Stimulated activated CD4-positive, alpha-beta T cell treated with anti-CD3 and anti-CD28 coated beads, TNF-alpha, amount 100 ng/mL, for 1 hour (primary cell): ENCODE results near the gene SLC39A9.

Source experiments
- DNase-seq, 3 donors: peaks; one replicate each; pipeline ENCODE4 v3.0.0-alpha.2; 2020; ENCODE audit warnings: low read depth in 3 of 3, low spot score in 1 of 3

Gene SLC39A9

DNA sequence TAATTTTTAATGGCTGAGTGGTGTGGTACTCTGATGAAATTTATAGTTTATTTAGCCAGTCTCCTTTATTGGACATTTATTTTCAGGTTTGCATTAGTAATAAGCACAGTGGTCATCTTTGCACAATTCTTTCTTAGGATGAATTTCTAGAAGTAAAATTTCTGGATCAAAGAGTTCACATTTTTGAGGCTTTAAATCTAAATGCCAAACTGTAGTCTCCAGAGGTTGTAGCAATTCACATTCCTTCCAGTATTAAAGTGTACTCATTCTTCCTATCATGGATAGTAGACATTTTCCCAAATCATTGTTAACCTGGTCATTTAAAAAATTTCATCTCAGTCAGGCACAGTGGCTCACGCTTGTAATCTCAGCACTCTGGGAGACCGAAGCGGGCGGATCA, 24.8 kb downstream of the SLC39A9 start:
- no peak for DNase-seq

DNA sequence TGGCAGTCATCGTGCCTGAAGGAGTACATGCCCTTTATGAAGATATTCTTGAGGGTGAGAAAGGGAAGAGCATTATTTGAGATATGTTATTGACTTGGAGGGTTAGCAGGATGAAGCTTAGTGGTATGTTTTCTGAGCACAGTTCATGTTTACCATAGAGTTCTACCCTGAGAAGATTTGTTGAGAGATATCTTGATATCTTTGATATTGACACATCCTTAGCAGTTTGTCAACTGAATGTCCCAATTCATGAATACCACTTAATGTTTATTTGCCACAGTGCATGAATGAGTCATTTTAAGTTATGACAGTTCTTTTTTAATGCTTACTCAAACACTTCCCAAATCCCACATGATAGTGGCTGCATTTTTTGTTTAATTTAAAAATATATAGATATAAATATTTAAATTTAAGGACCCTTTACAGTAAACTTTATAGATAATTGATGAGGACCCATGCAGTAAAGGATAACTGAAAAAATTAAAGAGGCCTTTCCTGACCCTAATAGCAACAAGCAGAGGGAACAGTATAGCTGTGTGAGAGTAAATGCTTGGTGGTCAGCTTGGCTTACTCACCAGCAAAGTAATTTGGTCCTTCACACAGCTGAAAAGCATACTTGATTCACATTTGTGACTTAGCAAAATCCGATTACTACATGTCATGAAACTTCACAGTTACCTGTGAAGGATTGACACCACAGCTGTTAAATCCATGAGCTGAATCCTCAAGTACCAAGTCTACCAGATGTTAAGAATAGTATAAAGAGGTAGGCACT, 25.8 kb downstream of the SLC39A9 start:
- no peak for DNase-seq

DNA sequence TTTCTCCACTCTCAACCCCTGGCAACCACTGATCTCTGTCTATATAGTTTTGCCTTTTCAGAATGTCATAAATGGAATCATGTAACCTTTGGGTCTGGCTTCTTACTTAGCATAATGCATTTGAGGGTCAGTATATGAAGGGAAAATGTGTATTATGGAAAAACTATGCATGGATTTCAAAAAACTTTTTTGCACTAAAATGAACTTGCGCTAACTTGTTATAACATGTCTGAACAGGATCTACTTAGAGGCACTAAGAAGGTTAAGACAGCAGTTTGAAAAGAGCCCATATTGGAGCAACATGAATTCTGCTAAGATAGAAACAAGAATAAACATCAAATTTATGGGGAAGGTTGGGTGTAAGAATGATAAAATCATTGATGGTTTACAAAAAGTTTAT, 29.1 kb downstream of the SLC39A9 start:
- no peak for DNase-seq

- DNase-seq, result no peak
Observed at GRCh38 chr14:69428289-69428998, 30.0 kb downstream of the SLC39A9 start.

- no peak for DNase-seq
Observed at GRCh38 chr14:69429643-69430042, 31.2 kb downstream of the SLC39A9 start.

DNA sequence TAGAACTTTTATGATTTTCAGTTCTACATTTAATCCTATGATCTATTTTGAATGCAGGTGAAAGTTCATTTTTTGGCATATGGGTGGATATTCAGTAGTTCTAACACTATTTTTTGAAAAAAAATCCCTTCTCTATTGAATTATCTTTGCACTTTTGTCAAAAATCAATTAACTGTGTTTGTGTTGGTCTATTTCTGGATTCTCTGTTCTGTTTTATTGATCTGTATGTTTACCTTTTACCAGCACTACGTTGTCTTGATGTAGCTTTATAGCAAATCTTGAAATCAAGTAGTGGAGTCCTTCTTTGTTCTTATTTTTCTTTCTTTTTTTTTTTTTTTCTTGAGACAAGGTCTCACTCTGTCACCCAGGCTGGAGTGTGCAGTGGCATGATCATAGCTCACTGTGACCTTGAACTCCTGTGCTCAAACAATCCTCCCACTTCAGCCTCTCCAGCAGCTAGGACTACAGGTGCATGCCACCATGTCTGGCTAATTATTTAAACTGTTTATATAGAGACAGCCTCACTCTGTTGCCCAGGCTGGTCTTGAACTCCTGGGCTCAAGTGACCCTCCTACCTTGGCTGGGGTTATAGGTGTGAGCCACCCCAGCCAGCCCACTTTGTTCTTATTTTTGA, 31.9 kb downstream of the SLC39A9 start:
- DNase-seq, result no peak

GRCh38 chr14:69432364-69432763, 33.9 kb downstream of the SLC39A9 start:
- DNase-seq, result no peak

DNA sequence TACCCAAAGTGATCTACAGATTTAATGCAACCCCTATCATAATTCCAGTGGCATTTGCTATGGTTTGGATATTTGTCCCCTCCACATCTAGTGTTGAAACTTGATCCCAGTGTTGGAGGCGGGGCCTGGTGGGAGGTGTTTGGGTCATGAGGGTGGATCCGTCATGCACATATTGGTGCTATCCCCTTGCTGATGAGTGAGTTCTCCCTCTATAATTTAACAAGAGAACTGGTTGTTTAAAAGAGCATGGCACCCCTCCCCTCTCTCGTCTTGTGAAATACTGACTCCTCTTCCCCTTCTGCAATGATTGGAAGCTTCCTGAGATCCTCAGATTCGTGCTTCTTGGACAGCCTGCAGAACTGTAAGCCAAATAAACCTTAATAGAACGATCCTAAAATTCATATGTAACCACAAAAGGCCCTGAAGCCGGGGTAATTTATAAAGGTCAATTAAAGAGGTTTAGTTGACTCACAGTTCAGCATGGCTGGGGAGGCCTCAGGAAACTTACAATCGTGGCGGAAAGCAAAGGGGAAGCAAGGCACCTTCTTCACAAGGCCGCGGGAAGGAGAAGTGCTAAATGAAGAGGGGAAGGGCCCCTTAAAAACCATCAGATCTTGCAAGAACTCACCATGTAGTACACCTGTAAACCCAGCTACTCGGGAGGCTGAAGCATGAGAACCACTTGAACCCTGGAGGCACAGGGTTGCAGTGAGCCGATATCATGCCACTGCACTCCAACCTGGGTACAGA, 41.2 kb downstream of the SLC39A9 start:
- no peak for DNase-seq

DNA sequence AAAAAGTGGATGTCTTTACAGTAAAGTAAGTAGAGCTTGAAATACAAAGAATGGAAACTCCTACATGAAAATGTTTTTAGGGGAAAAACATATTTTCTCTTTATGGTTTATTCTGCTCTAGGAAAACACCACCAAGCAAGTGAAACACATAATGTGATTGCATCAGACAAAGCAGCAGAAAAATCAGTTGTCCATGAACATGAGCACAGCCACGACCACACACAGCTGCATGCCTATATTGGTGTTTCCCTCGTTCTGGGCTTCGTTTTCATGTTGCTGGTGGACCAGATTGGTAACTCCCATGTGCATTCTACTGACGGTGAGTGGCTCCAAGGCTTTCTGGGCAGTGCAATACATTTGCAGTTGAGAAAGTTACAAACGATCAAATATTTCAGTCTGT, 43.5 kb downstream of the SLC39A9 start:
- DNase-seq, result no peak

DNA sequence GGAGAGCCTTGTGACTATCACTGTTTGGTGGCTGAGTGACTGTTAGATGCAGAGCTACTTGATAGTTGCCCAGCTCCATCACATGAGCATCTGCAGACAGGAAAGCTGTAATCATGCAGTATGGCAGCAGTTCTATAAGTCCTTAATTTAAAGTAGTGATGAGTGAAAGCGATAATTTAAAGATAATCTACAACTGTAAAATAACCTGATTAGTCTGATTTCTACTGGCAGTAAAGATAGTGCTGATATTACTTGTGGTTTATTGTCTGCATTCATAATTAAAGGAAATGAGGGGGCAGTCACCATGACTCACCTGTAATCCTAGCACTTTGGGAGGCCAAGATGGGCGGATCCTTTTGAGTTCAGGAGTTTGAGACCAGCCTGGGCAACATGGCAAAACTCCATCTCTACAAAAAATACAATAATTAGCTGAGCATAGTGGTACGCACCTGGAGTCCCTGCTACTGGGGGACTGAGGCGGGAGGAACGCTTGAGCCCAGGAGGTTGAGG, 44.9 kb downstream of the SLC39A9 start:
- no peak for DNase-seq

GRCh38 chr14:69449216-69449615, 50.7 kb downstream of the SLC39A9 start:
- no peak for DNase-seq

DNA sequence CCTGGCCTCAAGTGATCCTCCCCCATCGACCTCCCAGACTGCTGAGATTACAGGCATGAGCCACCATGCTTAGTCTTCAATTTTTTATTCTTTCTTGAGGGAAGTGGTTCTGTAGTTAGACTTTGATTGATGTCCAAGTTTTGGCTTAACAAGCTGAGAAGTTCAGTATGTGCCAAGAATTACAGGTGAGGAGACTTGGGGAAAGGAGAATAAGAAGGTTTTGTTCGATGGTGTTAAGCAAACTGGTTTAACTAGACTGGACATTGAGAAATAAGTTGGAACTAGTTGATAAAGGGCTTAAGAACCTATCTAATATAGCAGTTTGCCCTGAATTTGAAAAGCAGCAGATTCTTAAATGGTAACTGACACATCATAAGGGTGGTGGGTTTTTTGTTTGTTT, 53.4 kb downstream of the SLC39A9 start:
- DNase-seq, result no peak

DNA sequence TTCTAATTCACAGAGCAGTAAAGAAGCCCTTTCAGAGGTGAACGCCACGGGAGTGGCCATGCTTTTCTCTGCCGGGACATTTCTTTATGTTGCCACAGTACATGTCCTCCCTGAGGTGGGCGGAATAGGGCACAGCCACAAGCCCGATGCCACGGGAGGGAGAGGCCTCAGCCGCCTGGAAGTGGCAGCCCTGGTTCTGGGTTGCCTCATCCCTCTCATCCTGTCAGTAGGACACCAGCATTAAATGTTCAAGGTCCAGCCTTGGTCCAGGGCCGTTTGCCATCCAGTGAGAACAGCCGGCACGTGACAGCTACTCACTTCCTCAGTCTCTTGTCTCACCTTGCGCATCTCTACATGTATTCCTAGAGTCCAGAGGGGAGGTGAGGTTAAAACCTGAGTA, 59.9 kb downstream of the SLC39A9 start:
- no peak for DNase-seq

- no peak for DNase-seq
Observed at GRCh38 chr14:69459122-69459521, 60.6 kb downstream of the SLC39A9 start.

GRCh38 chr14:69460093-69460701, 61.7 kb downstream of the SLC39A9 start:
- DNase-seq, result peak in 1 of 3 donors; percentile 9

DNA sequence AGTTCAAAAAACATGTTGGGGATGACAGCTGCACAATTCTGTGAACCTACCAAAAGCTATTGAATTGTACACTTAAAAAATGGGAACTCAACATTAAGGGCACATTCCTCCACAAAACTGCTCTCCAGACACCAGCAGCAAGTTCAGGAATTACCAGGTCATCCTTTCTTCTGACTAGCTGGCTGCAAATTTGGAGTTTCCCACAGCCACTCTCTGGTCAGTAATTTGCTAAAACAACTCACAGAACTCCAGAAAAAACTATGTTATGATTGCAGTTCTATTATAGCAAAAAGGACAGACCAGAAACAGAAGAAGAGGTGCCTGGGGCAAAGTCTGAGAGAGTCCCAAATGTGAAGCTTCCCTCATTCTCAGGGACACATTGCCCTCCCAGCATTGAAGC, 65.9 kb downstream of the SLC39A9 start:
- no peak for DNase-seq

GRCh38 chr14:69464829-69465228, 66.3 kb downstream of the SLC39A9 start:
- DNase-seq, result no peak

- no peak for DNase-seq
Observed at GRCh38 chr14:69468949-69469348, 70.5 kb downstream of the SLC39A9 start.

- no peak for DNase-seq
Observed at GRCh38 chr14:69471436-69471835, 72.9 kb downstream of the SLC39A9 start.

GRCh38 chr14:69471916-69472315, 73.4 kb downstream of the SLC39A9 start:
- DNase-seq, result no peak

DNA sequence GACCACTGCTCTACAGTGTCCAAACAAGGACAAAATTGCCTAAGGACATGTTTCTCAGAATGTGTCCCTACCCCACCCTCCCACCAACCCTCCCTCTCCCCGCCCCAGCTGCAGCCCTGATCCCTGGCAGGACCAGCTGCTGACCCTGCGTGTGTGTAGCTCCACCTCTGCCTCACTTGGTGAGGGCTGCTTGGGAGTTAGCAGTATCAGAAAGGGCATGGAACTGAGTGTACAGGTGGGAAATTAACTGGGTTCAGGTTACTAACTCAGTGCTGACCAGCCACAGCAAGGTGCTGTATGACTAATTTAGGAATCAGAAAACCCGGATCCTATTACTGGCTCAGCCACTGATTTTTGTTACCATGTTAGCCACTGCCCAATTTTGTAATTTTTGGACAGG, 74.8 kb downstream of the SLC39A9 start:
- DNase-seq, result no peak
